SKM-1 (cell line): ENCODE measurements around the gene EEFSEC.

Experiments used
- DNase-seq: peaks from one replicate; lab custom pipeline; 2025; ENCODE audit not compliant: unreplicated experiment; lab: John Stamatoyannopoulos, UW

The EEFSEC gene

DNA sequence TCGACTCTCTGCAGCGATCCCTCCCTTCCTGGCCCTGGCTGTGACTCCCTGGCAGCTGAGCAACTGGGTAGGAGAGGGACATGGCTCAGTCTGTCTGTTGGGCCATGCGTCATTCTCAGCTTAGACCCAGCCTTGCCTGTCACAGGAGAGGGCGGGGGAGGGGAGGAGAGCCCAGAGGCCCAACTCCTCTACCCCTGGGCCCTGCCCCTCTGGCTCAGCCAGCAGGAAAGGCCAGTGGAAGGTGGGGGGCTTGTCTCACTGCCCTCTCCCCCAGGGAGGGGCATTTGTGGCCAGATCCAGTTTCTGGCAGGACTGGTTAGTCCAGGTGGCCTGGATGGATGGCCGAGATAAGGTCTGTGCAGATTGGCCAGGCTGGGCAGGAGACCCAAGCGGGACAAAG is 281.8 kb downstream of the EEFSEC start:
- DNase-seq, result no peak

GRCh38 chr3:128435561-128435960 is 282.3 kb downstream of the EEFSEC start:
- no peak for DNase-seq

DNA sequence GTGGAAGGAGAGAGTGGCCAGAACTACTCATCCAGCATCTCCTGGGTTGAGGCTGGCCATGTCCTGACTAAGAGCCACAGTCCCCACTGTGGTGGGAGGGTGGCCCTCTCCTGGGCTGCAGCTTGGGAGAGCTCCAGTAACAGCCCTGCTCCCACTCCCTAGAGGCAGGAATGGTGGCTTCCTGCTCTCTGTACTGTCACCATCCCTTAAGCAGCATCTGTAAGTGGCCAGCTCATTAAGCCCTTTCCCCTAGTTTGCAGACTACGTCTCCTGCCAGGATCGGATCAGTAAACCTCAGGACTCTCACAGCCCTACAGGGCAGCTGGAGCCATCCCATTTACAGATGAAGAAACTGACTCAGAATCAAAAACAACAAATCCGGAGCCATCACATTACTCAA is 282.9 kb downstream of the EEFSEC start:
- DNase-seq, result no peak

DNA sequence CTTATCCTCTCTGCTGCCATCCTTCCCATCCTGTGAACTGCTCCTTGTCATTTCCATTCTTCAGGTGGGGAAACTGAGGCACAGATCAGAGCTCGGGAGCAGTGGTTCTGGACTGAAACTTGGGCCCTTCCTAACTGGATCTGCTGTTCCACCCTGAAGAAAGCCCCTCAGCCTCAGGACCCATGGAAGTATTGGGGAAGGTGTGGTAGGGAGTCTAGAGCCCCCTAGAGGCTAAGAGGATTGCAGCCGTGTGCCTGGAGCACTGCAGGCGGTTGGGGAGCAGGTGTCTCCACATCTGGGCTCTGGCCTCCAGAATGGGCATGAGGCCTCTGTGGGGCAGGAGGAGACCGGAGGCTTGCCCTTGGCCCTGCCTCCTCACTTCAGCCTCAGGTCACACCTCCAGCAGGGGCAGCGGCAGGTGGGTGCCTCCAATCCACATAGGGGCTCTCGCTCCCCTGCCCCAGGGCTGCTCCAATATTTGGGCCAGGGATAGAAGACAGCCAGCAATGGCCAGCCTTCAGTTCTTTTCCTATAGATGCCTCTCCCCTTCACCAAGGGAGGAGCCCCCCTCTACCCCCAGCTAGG is 285.3 kb downstream of the EEFSEC start:
- DNase-seq, result no peak

GRCh38 chr3:128439226-128439625 is 285.9 kb downstream of the EEFSEC start:
- DNase-seq, result no peak

DNA sequence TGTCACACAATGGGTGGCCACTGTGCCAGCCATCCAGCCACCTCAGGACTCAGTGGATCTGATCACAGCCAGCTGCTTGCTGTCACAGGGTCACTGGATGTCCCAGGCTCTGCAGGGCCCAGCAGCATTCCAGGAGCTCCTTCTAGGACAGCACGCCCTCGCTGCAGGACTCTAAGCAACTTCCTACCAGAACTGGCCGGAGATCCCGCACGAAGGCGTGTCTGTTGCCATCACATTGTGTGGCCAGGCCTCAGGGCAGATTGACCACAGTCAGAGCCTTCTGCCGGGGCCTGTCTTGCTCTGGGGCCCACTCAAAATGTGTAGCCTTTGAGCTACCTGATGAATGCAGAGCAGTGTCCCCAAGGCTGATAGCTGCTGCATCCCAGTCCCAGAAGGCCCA is 288.8 kb downstream of the EEFSEC start:
- no peak for DNase-seq

- DNase-seq, result no peak
Measured at GRCh38 chr3:128442949-128443348, 289.7 kb downstream of the EEFSEC start.

DNA sequence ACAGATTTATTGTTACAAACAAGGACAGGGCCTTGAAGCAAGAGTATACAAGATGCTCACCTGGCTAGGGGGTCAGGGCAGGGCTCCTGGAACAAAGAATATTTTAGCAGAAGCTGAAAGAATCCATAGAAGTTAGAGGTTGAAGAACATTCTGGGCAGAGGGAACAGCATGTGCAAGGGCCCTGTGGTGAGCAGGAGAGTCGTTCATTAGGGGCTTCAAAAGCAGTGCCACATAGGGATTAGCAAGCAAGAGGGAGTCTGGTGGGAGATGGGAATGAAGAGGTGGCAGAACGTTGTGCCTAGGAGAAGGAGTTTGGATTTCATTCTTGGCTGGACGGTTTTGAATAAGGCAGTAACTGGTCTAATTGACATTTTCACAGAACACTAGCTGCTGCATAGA is 290.5 kb downstream of the EEFSEC start:
- DNase-seq, result no peak

DNA sequence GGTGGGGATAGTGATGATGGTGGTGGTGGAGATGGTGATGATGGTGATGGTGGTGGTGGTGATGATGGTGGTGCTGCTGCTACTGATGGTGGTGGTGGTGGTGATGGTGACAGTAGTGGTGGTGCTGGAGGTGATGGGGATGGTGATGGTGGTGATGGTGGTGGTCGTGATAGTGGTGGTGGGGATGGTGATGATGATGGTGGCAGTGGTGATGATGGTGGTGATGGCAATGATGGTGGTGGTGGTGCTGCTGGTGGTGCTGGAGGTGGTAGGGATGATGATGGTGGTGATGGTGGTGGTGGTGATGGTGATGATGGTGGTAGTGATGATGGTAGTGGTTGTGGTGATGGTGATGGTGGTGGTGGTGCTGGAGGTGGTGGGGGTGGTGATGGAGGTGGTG is 292.1 kb downstream of the EEFSEC start:
- DNase-seq, result no peak

DNA sequence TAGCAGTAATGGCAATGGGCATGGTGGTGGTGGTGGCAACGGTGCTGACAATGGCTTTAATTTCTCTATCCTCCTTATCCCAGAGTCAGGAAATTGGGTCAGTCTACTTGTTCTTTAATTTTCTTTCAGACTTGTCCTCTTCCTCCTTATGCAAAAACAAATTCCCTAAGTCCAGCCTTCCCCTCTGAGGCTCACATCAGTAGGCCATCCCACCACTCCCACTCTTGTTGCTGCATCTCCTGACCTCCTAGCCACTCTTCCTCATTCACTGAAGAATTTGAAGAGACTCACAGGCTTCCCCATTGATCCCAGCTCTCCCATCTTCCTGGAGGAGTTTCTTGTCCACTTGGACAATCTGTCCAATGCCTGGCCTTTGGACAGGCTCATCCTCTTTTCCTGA is 293.5 kb downstream of the EEFSEC start:
- DNase-seq, result no peak

- no peak for DNase-seq
Measured at GRCh38 chr3:128447561-128448013, 294.3 kb downstream of the EEFSEC start.

DNA sequence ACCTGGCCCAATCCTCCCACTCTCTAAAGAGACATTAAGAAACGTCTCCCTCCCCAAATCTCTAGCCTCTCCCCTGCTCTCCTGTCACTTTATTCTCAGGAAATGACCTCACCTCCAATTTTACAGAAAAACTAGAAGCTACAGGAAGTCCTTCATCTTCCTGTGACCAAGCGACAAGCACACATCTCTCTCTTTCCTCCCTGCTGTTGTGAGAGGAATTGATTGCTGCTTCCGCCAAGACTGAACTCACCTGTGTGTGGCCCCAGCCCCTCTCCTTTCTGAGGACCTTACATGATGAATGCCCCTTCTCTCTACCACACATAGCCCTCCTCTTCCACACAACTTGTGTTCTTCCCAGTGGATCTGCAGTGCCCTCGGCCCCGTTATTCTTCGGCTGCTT is 295.2 kb downstream of the EEFSEC start:
- no peak for DNase-seq

DNA sequence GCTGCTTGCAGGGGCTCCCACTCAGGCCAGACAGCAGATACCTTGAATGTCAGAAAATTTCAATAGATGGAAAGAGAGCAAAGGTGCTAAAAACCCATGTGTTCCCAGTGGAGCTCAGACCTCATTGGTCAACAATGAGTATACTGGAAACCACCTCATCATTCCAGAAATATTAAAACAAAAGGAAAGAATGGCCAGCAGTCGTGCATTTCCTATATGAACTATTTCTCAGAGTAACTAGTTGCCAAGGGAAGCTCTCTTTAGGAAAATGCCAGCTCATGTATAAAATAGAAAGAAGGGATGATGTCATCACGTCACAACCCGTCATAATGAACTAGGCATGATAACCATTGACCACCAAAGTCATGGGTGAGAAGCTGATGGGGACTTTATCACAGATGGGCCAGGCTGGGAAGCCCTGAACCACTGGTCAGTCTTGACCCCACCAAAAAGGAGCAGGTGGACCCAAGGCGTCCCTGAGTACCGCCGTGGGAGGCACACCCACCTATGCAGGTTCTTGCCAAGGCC is 295.9 kb downstream of the EEFSEC start:
- no peak for DNase-seq

DNA sequence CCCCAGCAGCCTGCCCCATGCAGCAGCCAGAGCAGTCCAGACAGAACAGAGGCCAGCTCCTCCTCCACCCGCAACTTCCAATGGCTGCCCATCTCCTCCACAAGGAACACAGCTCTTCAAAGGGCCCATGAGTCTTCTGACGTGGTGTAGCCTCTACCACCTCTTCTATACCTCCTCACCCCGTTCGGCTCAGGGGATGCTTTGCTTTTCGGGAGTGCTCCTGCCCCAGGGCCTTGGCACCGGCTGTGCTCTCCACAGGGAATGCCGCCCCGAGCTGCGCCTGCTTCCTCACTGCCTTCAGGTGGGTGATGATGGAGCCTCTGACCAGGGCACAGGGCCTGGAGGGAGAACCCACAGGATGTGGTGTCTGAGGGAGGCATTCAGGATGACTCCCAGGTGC is 298.8 kb downstream of the EEFSEC start:
- DNase-seq, result no peak

- DNase-seq, result no peak
Measured at GRCh38 chr3:128452678-128453275, 299.5 kb downstream of the EEFSEC start.

DNA sequence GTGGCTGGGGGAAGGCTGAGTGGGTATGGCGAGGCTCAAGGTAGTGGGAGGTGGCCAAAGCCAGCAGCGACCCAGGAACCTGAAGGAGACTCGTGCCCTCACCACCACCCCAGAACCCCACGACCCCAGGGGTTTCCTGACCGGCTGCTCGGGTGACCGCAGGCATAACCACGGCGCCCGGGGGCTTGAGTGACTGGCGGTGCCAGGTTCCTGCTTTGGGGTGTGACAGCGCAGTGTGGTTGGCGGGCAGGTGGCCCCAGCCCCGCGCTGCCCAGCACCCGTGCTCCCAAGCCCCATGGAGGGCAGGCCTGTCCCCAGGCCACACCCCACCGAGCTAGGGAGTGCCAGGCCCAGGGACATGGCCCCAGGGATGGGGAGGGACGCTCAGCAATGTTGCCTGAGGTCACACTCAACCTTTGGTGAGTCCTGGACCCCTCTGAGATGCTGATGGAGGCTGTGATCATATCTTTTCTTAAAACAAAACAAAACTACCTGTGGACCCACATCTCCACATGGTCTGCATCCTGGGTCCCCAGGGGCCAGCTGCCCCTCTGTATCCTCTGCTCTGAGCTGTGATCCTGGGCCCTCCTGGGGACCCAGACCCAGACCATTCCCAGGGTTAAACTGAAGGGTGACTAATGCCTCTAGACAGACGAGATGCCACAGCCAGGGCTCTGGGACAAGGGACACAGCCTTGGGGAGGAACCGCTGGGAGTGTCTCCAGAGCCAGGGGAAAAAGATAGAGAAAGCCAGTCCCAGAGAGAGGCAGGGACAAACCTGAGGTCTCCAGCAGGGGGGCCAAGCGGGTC is 300.4 kb downstream of the EEFSEC start:
- no peak for DNase-seq

DNA sequence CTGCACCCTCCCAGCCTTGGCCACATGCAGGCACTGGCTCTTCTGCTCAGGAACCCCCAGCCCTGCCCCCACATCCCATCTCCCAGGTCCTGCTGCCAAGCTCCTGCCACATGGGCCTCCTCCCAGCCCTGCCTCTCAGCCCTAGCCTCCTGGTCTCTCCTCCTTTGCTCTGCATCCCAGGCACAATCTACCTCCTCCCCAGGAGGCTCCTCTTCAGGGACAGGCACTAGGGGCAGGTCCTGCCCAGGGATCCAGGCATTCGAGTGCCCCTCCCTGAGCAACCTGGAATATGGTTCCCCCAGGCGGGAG is 301.0 kb downstream of the EEFSEC start:
- no peak for DNase-seq

- DNase-seq, result no peak
Measured at GRCh38 chr3:128455116-128455515, 301.8 kb downstream of the EEFSEC start.

- DNase-seq, result no peak
Measured at GRCh38 chr3:128455786-128456748, 302.8 kb downstream of the EEFSEC start.

- no peak for DNase-seq
Measured at GRCh38 chr3:128456776-128457715, 303.8 kb downstream of the EEFSEC start.
